ENCODE data around the gene ZNF280B. TPM values are rescaled to one million over a fixed set of nuclear protein-coding genes. Genes with fewer than 3 reads are reported as not detected.
"Not testable (repeated sequence)": the region's sequence is repeated elsewhere in the genome, so short reads cannot be mapped to it uniquely, and the experiment has no call there.

The ZNF280B gene
- total RNA-seq, 1 donor: 1.7 TPM

GRCh38 chr22:22450343-22450839 lies 58.2 kb downstream of the ZNF280B start:
- no peak for TF ChIP-seq CTCF (IDR thresholded peaks at IDR 0.05; ENCODE audit: insufficient read depth, low read depth, low read length)
- H3K4me3 ChIP-seq (ENCODE audit: low read depth, low read length): no peak overlapping the region

GRCh38 chr22:22449819-22450218 lies 58.7 kb downstream of the ZNF280B start:
- TF ChIP-seq CTCF (IDR thresholded peaks at IDR 0.05; ENCODE audit: insufficient read depth, low read depth, low read length): no peak
- H3K4me3 ChIP-seq (ENCODE audit: low read depth, low read length): no peak overlapping the region
- no peak for DNase-seq (ENCODE audit: low read depth)

More at GRCh38 chr22:22450343-22450839, 58.2 kb downstream of the ZNF280B start:
- no peak for DNase-seq (ENCODE audit: low read depth)

GRCh38 chr22:22446517-22446916 lies 62.0 kb downstream of the ZNF280B start:
- DNase-seq (ENCODE audit: low read depth): no peak
- no peak for TF ChIP-seq CTCF (IDR thresholded peaks at IDR 0.05; ENCODE audit: insufficient read depth, low read depth, low read length)
- H3K4me3 ChIP-seq (ENCODE audit: low read depth, low read length): no peak overlapping the region

- H3K4me3 ChIP-seq (ENCODE audit: low read depth, low read length); DNase-seq (ENCODE audit: low read depth): not testable (repeated sequence)
These were observed 64.4 kb downstream of the ZNF280B start for GRCh38 chr22:22444007-22444589.

GRCh38 chr22:22442928-22443709 lies 65.4 kb downstream of the ZNF280B start:
- H3K4me3 ChIP-seq (ENCODE audit: low read depth, low read length): no peak overlapping the region
- TF ChIP-seq CTCF (IDR thresholded peaks at IDR 0.05; ENCODE audit: insufficient read depth, low read depth, low read length): no peak
- DNase-seq (ENCODE audit: low read depth): no peak

- DNase-seq (ENCODE audit: low read depth); H3K4me3 ChIP-seq (ENCODE audit: low read depth, low read length): not testable (repeated sequence)
These were observed 66.9 kb downstream of the ZNF280B start for GRCh38 chr22:22441626-22442025.

GRCh38 chr22:22440188-22440587 lies 68.4 kb downstream of the ZNF280B start:
- H3K4me3 ChIP-seq (ENCODE audit: low read depth, low read length): no peak overlapping the region
- no peak for TF ChIP-seq CTCF (IDR thresholded peaks at IDR 0.05; ENCODE audit: insufficient read depth, low read depth, low read length)
- DNase-seq (ENCODE audit: low read depth): no peak

Other genes starting within 250 kb of the ZNF280B start
- gene ZNF280A, start 11.5 kb upstream of the ZNF280B start, total RNA-seq: 0.32 TPM in 1 of 2 replicates, not detected in the other
- gene PRAME, start 50.5 kb upstream of the ZNF280B start, total RNA-seq: 0.43 and 0.97 TPM in 2 replicates
- not detected in 2 replicates for gene GGTLC2, start 135.9 kb upstream of the ZNF280B start, total RNA-seq

Data from fibroblast of villous mesenchyme (primary cell).